Lower leg skin (tissue), 3 donors: Measurements from ENCODE around the gene RXRA.

Experiments used
- CTCF ChIP-seq, 3 donors: fragments of 450-650 bp; IDR thresholded peaks; one replicate each; pipeline ENCODE4 v1.5.1; 2016; ENCODE audit warnings: antibody characterized with exemption in 3 of 3, mild to moderate bottlenecking in 3 of 3, moderate library complexity in 2 of 3
- POLR2A ChIP-seq, 2 donors: fragments of 450-650 bp; IDR thresholded peaks; one replicate each; pipeline ENCODE4 v1.6.1; 2016 to 2017; ENCODE audit warnings: antibody characterized with exemption in 2 of 2, mild to moderate bottlenecking in 1 of 2, moderate library complexity in 1 of 2

- TF ChIP-seq CTCF (IDR thresholded peaks at IDR 0.05) (no peak), POLR2A (IDR thresholded peaks at IDR 0.05) (no peak)
These were observed 55.0 kb downstream of the RXRA start for GRCh38 chr9:134381272-134381661.
